Measurements from ENCODE around the gene RNF208. TPM values are rescaled to one million over a fixed set of nuclear protein-coding genes. Genes with fewer than 3 reads are reported as not detected.

RNF208 gene
- total and polyA plus RNA-seq, 10 of the 15 experiments (the other 5 are each of a cell fraction or from before 2014, with no cell fraction given), result 0.06 to 10.7 (median 0.77) TPM

DNA sequence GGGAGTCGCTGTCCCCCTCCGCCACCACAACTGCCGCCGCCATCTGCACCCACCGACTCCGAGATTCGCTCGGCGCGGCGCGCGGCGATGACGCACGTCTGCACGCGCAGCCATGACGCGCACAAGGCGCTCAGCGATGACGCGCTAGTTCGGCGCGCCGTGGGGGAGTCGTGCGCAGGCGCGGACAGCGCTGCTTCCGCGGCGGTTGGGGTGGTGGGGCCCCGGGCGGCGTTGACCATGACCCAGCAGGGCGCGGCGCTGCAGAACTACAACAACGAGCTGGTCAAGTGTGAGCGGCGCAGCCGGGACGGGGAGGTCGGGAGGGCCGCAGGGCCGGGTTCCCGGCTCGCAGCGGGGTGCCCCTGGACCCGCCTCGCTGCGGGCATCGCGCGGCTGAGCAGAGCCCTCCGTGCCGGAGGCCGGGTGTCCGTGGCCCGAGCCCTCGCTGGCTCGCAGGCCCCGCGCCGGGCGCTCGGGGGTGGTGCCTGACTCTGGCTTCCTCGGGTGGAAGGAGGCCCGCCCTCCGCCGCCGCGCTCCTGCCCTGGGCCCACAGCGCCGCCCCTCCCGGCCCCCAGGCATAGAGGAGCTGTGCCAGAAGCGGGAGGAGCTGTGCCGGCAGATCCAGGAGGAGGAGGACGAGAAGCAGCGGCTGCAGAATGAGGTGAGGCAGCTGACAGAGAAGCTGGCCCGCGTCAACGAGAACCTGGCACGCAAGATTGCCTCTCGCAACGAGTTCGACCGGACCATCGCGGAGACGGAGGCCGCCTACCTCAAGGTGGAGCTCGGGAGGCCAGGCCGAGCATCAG, 33.3 kb downstream of the RNF208 start, which contains the start of the genes ANAPC2 and SSNA1 (continued):
- TF ChIP-seq, protein P1, sequence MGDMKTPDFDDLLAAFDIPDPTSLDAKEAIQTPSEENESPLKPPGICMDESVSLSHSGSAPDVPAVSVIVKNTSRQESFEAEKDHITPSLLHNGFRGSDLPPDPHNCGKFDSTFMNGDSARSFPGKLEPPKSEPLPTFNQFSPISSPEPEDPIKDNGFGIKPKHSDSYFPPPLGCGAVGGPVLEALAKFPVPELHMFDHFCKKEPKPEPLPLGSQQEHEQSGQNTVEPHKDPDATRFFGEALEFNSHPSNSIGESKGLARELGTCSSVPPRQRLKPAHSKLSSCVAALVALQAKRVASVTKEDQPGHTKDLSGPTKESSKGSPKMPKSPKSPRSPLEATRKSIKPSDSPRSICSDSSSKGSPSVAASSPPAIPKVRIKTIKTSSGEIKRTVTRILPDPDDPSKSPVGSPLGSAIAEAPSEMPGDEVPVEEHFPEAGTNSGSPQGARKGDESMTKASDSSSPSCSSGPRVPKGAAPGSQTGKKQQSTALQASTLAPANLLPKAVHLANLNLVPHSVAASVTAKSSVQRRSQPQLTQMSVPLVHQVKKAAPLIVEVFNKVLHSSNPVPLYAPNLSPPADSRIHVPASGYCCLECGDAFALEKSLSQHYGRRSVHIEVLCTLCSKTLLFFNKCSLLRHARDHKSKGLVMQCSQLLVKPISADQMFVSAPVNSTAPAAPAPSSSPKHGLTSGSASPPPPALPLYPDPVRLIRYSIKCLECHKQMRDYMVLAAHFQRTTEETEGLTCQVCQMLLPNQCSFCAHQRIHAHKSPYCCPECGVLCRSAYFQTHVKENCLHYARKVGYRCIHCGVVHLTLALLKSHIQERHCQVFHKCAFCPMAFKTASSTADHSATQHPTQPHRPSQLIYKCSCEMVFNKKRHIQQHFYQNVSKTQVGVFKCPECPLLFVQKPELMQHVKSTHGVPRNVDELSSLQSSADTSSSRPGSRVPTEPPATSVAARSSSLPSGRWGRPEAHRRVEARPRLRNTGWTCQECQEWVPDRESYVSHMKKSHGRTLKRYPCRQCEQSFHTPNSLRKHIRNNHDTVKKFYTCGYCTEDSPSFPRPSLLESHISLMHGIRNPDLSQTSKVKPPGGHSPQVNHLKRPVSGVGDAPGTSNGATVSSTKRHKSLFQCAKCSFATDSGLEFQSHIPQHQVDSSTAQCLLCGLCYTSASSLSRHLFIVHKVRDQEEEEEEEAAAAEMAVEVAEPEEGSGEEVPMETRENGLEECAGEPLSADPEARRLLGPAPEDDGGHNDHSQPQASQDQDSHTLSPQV (IDR thresholded peaks at IDR 0.05), result peak; percentile 72
- TF ChIP-seq SMARCA5 (IDR thresholded peaks at IDR 0.05), result peak; percentile 87
- TF ChIP-seq POU2F2 (IDR thresholded peaks at IDR 0.05; ENCODE audit: borderline replicate concordance, low read depth, low read length), result peak; percentile 70
- TF ChIP-seq TBL1XR1 (IDR thresholded peaks at IDR 0.05; ENCODE audit: low read depth, low read length), result peak; percentile 88
- peak in 1 of 2 experiments; percentile 10; a peak in 1 of 3 replicates for TF ChIP-seq EGR1 (IDR thresholded peaks at IDR 0.05; ENCODE audit: borderline replicate concordance in 1 of 2, low read depth in 2 of 2, low read length in 2 of 2)
- TF ChIP-seq NRF1 (conservative IDR thresholded peaks at IDR 0.05; ENCODE audit: low read depth, low read length), result peak; percentile 84
- TF ChIP-seq, protein P2, sequence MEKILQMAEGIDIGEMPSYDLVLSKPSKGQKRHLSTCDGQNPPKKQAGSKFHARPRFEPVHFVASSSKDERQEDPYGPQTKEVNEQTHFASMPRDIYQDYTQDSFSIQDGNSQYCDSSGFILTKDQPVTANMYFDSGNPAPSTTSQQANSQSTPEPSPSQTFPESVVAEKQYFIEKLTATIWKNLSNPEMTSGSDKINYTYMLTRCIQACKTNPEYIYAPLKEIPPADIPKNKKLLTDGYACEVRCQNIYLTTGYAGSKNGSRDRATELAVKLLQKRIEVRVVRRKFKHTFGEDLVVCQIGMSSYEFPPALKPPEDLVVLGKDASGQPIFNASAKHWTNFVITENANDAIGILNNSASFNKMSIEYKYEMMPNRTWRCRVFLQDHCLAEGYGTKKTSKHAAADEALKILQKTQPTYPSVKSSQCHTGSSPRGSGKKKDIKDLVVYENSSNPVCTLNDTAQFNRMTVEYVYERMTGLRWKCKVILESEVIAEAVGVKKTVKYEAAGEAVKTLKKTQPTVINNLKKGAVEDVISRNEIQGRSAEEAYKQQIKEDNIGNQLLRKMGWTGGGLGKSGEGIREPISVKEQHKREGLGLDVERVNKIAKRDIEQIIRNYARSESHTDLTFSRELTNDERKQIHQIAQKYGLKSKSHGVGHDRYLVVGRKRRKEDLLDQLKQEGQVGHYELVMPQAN (conservative IDR thresholded peaks at IDR 0.05), result peak; percentile 90
- peak; percentile 90 to 98 for TF ChIP-seq SRF (IDR thresholded peaks at IDR 0.05; ENCODE audit: low read depth in 2 of 2, low read length in 2 of 2)
- TF ChIP-seq, protein P3, sequence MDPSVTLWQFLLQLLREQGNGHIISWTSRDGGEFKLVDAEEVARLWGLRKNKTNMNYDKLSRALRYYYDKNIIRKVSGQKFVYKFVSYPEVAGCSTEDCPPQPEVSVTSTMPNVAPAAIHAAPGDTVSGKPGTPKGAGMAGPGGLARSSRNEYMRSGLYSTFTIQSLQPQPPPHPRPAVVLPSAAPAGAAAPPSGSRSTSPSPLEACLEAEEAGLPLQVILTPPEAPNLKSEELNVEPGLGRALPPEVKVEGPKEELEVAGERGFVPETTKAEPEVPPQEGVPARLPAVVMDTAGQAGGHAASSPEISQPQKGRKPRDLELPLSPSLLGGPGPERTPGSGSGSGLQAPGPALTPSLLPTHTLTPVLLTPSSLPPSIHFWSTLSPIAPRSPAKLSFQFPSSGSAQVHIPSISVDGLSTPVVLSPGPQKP (IDR thresholded peaks at IDR 0.05; ENCODE audit: low read depth, low read length), result peak; percentile 81
- TF ChIP-seq, protein P4, sequence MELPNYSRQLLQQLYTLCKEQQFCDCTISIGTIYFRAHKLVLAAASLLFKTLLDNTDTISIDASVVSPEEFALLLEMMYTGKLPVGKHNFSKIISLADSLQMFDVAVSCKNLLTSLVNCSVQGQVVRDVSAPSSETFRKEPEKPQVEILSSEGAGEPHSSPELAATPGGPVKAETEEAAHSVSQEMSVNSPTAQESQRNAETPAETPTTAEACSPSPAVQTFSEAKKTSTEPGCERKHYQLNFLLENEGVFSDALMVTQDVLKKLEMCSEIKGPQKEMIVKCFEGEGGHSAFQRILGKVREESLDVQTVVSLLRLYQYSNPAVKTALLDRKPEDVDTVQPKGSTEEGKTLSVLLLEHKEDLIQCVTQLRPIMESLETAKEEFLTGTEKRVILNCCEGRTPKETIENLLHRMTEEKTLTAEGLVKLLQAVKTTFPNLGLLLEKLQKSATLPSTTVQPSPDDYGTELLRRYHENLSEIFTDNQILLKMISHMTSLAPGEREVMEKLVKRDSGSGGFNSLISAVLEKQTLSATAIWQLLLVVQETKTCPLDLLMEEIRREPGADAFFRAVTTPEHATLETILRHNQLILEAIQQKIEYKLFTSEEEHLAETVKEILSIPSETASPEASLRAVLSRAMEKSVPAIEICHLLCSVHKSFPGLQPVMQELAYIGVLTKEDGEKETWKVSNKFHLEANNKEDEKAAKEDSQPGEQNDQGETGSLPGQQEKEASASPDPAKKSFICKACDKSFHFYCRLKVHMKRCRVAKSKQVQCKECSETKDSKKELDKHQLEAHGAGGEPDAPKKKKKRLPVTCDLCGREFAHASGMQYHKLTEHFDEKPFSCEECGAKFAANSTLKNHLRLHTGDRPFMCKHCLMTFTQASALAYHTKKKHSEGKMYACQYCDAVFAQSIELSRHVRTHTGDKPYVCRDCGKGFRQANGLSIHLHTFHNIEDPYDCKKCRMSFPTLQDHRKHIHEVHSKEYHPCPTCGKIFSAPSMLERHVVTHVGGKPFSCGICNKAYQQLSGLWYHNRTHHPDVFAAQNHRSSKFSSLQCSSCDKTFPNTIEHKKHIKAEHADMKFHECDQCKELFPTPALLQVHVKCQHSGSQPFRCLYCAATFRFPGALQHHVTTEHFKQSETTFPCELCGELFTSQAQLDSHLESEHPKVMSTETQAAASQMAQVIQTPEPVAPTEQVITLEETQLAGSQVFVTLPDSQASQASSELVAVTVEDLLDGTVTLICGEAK (IDR thresholded peaks at IDR 0.05; ENCODE audit: borderline replicate concordance), result 0 out of 2 replicates have a peak, but pooled peaks have one; percentile 33
- TF ChIP-seq EZH2 (IDR thresholded peaks at IDR 0.05; ENCODE audit: borderline replicate concordance, control insufficient read depth, low read depth, low read length), result no peak
- TF ChIP-seq RAD21 (IDR thresholded peaks at IDR 0.05; ENCODE audit: insufficient read depth, low read depth, low read length), result peak; percentile 45
